HEK293 (cell line): Measurements from ENCODE around the gene UBL7.

ENCODE experiments used
- ATF2 ChIP-seq: fragments of 450-650 bp; formaldehyde crosslinking; IDR thresholded peaks from 2 replicates; pipeline ENCODE4 v1.5.1; 2016; ENCODE audit warnings: missing biosample characterization, missing genetic modification characterization, low read depth
- CTCF ChIP-seq: fragments of 450-650 bp; formaldehyde crosslinking; IDR thresholded peaks from 2 replicates; pipeline ENCODE4 v1.5.1; 2016; ENCODE audit warnings: missing biosample characterization, missing genetic modification characterization
- GLIS1 ChIP-seq: fragments of 450-650 bp; formaldehyde crosslinking; IDR thresholded peaks from 2 replicates; pipeline ENCODE4 v1.5.1; 2016; ENCODE audit warnings: missing biosample characterization, missing genetic modification characterization
- PRDM6 ChIP-seq: fragments of 450-650 bp; formaldehyde crosslinking; IDR thresholded peaks from 2 replicates; pipeline ENCODE4 v1.5.1; 2017; ENCODE audit warnings: missing biosample characterization, missing genetic modification characterization
- REST ChIP-seq: fragments of 450-650 bp; formaldehyde crosslinking; IDR thresholded peaks from 2 replicates; pipeline ENCODE4 v1.5.1; 2016; ENCODE audit warnings: missing biosample characterization, missing genetic modification characterization
- ZBTB1 ChIP-seq: fragments of 450-650 bp; formaldehyde crosslinking; IDR thresholded peaks from 2 replicates; pipeline ENCODE4 v1.5.1; 2016; ENCODE audit warnings: missing biosample characterization, missing genetic modification characterization
- ZBTB17 ChIP-seq: fragments of 450-650 bp; formaldehyde crosslinking; IDR thresholded peaks from 2 replicates; pipeline ENCODE4 v1.5.1; 2016; ENCODE audit warnings: missing biosample characterization, missing genetic modification characterization
- ZNF121 ChIP-seq: fragments of 450-650 bp; formaldehyde crosslinking; IDR thresholded peaks from 2 replicates; pipeline ENCODE4 v1.5.1; 2016; ENCODE audit warnings: missing biosample characterization, missing genetic modification characterization
- ZNF24 ChIP-seq: fragments of 450-650 bp; formaldehyde crosslinking; IDR thresholded peaks from 2 replicates; pipeline ENCODE4 v1.5.1; 2016; ENCODE audit warnings: missing biosample characterization, missing genetic modification characterization
- ZNF311 ChIP-seq: fragments of 450-650 bp; formaldehyde crosslinking; IDR thresholded peaks from 2 replicates; pipeline ENCODE4 v1.5.1; 2017; ENCODE audit warnings: missing biosample characterization, missing genetic modification characterization, borderline replicate concordance
- ZNF335 ChIP-seq: fragments of 450-650 bp; formaldehyde crosslinking; conservative IDR thresholded peaks from 2 replicates; pipeline ENCODE4 v1.5.1; 2016; ENCODE audit warnings: missing biosample characterization, missing genetic modification characterization
- ZNF404 ChIP-seq: fragments of 450-650 bp; formaldehyde crosslinking; IDR thresholded peaks from 2 replicates; pipeline ENCODE4 v1.5.1; 2017; ENCODE audit warnings: missing biosample characterization, missing genetic modification characterization
- ZNF416 ChIP-seq: fragments of 450-650 bp; formaldehyde crosslinking; IDR thresholded peaks from 2 replicates; pipeline ENCODE4 v1.5.1; 2016; ENCODE audit warnings: missing biosample characterization, missing genetic modification characterization
- ZNF518A ChIP-seq: fragments of 450-650 bp; formaldehyde crosslinking; conservative IDR thresholded peaks from 2 replicates; pipeline ENCODE4 v1.5.1; 2016; ENCODE audit warnings: low read depth, missing biosample characterization, missing genetic modification characterization

- TF ChIP-seq CTCF (tag by site-specific recombination): no peak
- TF ChIP-seq ZNF416 (tag by site-specific recombination): no peak
- TF ChIP-seq ZNF404 (tag by site-specific recombination): no peak
- no peak for TF ChIP-seq PRDM6 (tag by site-specific recombination)
- no peak for TF ChIP-seq ZNF121
- no peak for TF ChIP-seq ZNF311 (tag by site-specific recombination)
- TF ChIP-seq GLIS1: peak; percentile 88
- no peak for TF ChIP-seq ZNF335
- no peak for TF ChIP-seq REST
- TF ChIP-seq ATF2 (tag by site-specific recombination): no peak
- TF ChIP-seq ZBTB1: no peak
- no peak for TF ChIP-seq ZNF24
- TF ChIP-seq ZBTB17 (tag by site-specific recombination): no peak
- no peak for TF ChIP-seq ZNF518A (tag by site-specific recombination)
Observed at GRCh38 chr15:74399511-74400312, 61.2 kb downstream of the UBL7 start.
